Osteoblast (primary cell): ENCODE results near the gene TENM4. TPM values are rescaled to one million over a fixed set of nuclear protein-coding genes. Genes with fewer than 3 reads are reported as not detected.

Experiments
- DNase-seq: peaks from one replicate; pipeline ENCODE4 v3.0.0; 2011; ENCODE audit warnings: low spot score, mixed read lengths; ENCODE audit not compliant: insufficient read length; ENCODE audit errors: missing footprints
- H2AFZ ChIP-seq: 2 replicates; pipeline ENCODE4 v1.6.0; 2011; ENCODE audit warnings: mild to moderate bottlenecking, low read length
- H3K27ac ChIP-seq: 2 replicates; pipeline ENCODE4 v1.5.1; 2011; ENCODE audit warnings: mild to moderate bottlenecking, low read depth, low read length, moderate library complexity
- H3K27me3 ChIP-seq: 2 replicates; pipeline ENCODE4 v1.6.0; 2012; ENCODE audit warnings: mild to moderate bottlenecking, control low read depth, inconsistent platforms, low read length, moderate library complexity; ENCODE audit not compliant: insufficient read depth
- H3K36me3 ChIP-seq: 2 replicates; pipeline ENCODE4 v1.5.1; 2011; ENCODE audit warnings: mild to moderate bottlenecking, low read length, control low read depth, moderate library complexity; ENCODE audit not compliant: insufficient read depth
- H3K4me1 ChIP-seq: 2 replicates; pipeline ENCODE4 v1.5.1; 2011; ENCODE audit warnings: mild to moderate bottlenecking, low read length, control low read depth, moderate library complexity; ENCODE audit not compliant: insufficient read depth
- H3K4me2 ChIP-seq: 2 replicates; pipeline ENCODE4 v1.6.0; 2011; ENCODE audit warnings: mild to moderate bottlenecking, low read length; ENCODE audit not compliant: insufficient read depth
- H3K4me3 ChIP-seq: fragments of 200-600 bp; sonication (generic); 3 replicates; pipeline ENCODE4 v1.5.1; 2012; ENCODE audit warnings: mild to moderate bottlenecking, low read length, inconsistent platforms; ENCODE audit not compliant: insufficient read depth
- H3K79me2 ChIP-seq: 2 replicates; pipeline ENCODE4 v1.6.0; 2012; ENCODE audit warnings: mild to moderate bottlenecking, low read length, control low read depth, inconsistent platforms; ENCODE audit not compliant: insufficient read depth
- H3K9me3 ChIP-seq: 2 replicates; pipeline ENCODE4 v1.5.1; 2011; ENCODE audit warnings: low read depth, low read length, control low read depth
- H4K20me1 ChIP-seq: 2 replicates; pipeline ENCODE4 v1.6.0; 2012; ENCODE audit warnings: mild to moderate bottlenecking, low read length, control low read depth; ENCODE audit not compliant: insufficient read depth
- total RNA-seq: library from RNA; depleted of rRNA; stranded (reverse); fragments of >200 nt; gene quantifications from 2 replicates; pipeline ENCODE4 v1.2.3, GENCODE V29; 2012
- TF ChIP-seq, protein P1 (sequence below): IDR thresholded peaks from 2 replicates; pipeline ENCODE4 v1.5.1; 2011; ENCODE audit warnings: mild to moderate bottlenecking, low read depth, low read length, moderate library complexity; ENCODE audit errors: extremely low read depth

TENM4 gene
- total RNA-seq, 1 donor: 63.3 TPM

DNA sequence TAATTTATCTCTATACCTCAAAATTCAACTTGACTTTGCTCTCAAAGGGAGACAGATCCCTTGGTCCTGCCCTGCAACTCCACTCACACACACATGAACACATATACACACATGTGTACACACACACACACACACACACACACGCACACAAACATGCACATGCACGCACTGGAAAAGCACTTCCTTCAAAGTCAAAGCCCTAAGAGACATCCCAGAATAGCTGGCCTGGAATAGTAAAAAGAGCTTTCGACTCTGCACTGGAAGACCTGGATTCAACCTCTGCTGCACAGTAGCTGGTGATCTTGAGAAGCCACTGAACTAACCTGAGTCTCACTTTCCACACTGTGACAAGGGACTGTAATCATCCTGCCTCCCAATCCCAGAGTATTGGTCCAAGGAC is 26.8 kb downstream of the TENM4 start:
- DNase-seq: no peak
- Histone ChIP-seq H3K27me3 (no peaks in the 10 kb centered on the region), H3K9me3 (no peaks in the 10 kb centered on the region), H3K79me2 (peaks cover 18% of the 10 kb centered on the region), H3K4me2 (peak overlapping the region; percentile 70), H3K27ac (peak overlapping the region; percentile 84), H2AFZ (peak overlapping the region; percentile 9), H3K36me3 (no peaks in the 10 kb centered on the region), H3K4me3 (no peak overlapping the region), H3K4me1 (peaks cover 38% of the 10 kb centered on the region), H4K20me1 (no peaks in the 10 kb centered on the region)
- TF ChIP-seq, protein P1, sequence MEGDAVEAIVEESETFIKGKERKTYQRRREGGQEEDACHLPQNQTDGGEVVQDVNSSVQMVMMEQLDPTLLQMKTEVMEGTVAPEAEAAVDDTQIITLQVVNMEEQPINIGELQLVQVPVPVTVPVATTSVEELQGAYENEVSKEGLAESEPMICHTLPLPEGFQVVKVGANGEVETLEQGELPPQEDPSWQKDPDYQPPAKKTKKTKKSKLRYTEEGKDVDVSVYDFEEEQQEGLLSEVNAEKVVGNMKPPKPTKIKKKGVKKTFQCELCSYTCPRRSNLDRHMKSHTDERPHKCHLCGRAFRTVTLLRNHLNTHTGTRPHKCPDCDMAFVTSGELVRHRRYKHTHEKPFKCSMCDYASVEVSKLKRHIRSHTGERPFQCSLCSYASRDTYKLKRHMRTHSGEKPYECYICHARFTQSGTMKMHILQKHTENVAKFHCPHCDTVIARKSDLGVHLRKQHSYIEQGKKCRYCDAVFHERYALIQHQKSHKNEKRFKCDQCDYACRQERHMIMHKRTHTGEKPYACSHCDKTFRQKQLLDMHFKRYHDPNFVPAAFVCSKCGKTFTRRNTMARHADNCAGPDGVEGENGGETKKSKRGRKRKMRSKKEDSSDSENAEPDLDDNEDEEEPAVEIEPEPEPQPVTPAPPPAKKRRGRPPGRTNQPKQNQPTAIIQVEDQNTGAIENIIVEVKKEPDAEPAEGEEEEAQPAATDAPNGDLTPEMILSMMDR: no peak

DNA sequence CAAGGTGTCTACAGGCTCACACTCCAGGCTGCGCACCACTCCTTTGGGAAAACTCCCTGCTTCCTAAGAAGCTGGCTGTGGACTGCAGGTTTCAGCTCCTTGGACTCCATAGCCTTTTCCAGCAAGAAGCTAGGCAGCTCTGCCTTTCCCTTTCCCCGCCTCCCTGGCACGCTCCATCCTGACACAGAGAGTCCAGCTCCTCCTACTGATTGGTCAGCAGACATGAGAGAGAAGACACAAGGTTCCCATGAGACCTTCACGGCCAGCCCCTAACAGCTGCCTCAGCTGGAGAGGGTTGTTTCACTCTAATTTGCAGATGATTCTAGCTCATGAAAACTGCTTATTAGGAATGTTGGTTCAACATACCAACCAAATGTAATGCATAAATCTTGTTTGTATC is 27.6 kb downstream of the TENM4 start:
- H3K36me3 ChIP-seq: no peaks in the 10 kb centered on the region
- no peaks in the 10 kb centered on the region for H3K27me3 ChIP-seq
- TF ChIP-seq, protein P1: no peak
- H3K9me3 ChIP-seq: no peaks in the 10 kb centered on the region
- H3K27ac ChIP-seq: peak overlapping the region; percentile 4
- peak overlapping the region; percentile 38 for H3K4me2 ChIP-seq
- DNase-seq: peak; percentile 98
- peaks cover 34% of the 10 kb centered on the region for H3K4me1 ChIP-seq
- no peaks in the 10 kb centered on the region for H4K20me1 ChIP-seq
- peak overlapping the region; percentile 72 for H2AFZ ChIP-seq
- peaks cover 13% of the 10 kb centered on the region for H3K79me2 ChIP-seq
- no peak overlapping the region for H3K4me3 ChIP-seq

DNA sequence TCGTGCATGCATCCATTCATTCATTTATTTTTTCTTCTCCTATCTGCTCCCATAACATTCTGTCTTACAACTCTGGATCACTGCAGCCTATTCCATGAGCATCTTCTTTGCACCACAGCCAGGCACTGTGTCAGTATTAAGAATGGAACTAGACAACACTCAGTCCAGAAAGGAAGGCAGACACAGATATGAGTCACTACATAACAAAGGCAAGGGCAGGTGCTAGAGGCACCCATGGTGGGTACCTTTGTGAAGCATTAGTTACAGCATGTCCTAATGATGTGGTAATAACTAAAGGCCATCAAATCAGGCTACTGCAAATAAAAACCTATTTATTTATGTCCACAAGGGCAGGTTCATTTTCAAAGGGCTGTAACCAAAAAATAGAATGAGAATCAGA is 28.1 kb downstream of the TENM4 start:
- peaks cover 13% of the 10 kb centered on the region for H3K79me2 ChIP-seq

DNA sequence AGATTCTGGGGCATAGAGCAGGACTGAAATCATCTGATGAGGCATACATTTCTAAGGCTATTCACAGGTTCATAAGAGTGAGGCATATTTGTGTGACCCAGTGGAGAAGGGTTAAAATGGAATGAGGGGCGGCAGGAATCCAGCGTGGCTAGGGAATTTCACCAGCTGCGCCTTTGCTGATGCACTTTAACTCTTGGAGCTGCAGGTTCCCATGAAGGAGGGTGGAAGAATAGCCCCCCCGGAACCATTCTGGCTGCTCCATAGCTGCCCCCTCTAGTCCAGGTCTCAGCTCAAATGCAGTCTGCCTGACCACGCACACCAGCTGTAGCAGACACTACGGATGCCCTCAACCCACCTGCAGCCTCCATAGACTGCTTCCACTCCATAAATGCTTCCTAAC is 31.5 kb downstream of the TENM4 start:
- no peaks in the 10 kb centered on the region for H3K27me3 ChIP-seq
- no peak overlapping the region for H2AFZ ChIP-seq
- H3K4me1 ChIP-seq: peaks cover 21% of the 10 kb centered on the region
- no peak overlapping the region for H3K27ac ChIP-seq
- DNase-seq: no peak
- H3K9me3 ChIP-seq: no peaks in the 10 kb centered on the region
- H3K4me2 ChIP-seq: no peak overlapping the region
- H3K4me3 ChIP-seq: no peak overlapping the region
- peaks cover 13% of the 10 kb centered on the region for H3K79me2 ChIP-seq
- H4K20me1 ChIP-seq: no peaks in the 10 kb centered on the region
- no peaks in the 10 kb centered on the region for H3K36me3 ChIP-seq
- TF ChIP-seq, protein P1: no peak

More for the DNA sequence above, 28.1 kb downstream of the TENM4 start:
- Histone ChIP-seq H3K27me3 (no peaks in the 10 kb centered on the region), H3K4me1 (peaks cover 34% of the 10 kb centered on the region), H3K9me3 (no peaks in the 10 kb centered on the region), H4K20me1 (no peaks in the 10 kb centered on the region), H3K27ac (no peak overlapping the region), H3K4me2 (peak overlapping the region; percentile 38), H2AFZ (no peak overlapping the region), H3K36me3 (no peaks in the 10 kb centered on the region), H3K4me3 (no peak overlapping the region)
- no peak for DNase-seq
- TF ChIP-seq, protein P1: no peak
